ENCODE data around the gene ASCC3. TPM values are rescaled to one million over a fixed set of nuclear protein-coding genes. Genes with fewer than 3 reads are reported as not detected.

Gene ASCC3
- 40.8 and 96.0 TPM in 2 replicates for total RNA-seq

GRCh38 chr6:100880853-100881706 is at the start of gene ASCC3:
ASCC3 (minus strand) TSS chr6:100881329; CDS start chr6:100867997, 13,332 bp downstream.

GRCh38 chr6:100464903-100465700 is 416.0 kb downstream of the ASCC3 start, which contains the start of gene SIM1:
SIM1 (minus strand) TSS chr6:100464921; CDS start chr6:100463468, 1,453 bp downstream.

